ENCODE measurements around the gene TBC1D1. TPM values are rescaled to one million over a fixed set of nuclear protein-coding genes. Genes with fewer than 3 reads are reported as not detected.

TBC1D1 gene
- total and polyA plus RNA-seq, 2 donors (not counting 3 experiments of a cell fraction or from before 2014, with no cell fraction given), result 63.5 to 116 TPM

GRCh38 chr4:37995299-37995821 is 104.5 kb downstream of the TBC1D1 start:
- Histone ChIP-seq H3K4me3 (replicated peaks in 1 of 3; ENCODE audit: insufficient read depth in 1 of 3, low read depth in 1 of 3, low read length in 3 of 3) (no peak overlapping the region), H3K79me2 (ENCODE audit: control insufficient read depth, insufficient read depth, low read length) (peaks cover 6% of the 10 kb centered on the region), H3K36me3 (ENCODE audit: control insufficient read depth in 2 of 2, extremely low read depth in 1 of 2, insufficient read depth in 2 of 2, low read length in 2 of 2) (no peaks in the 10 kb centered on the region), H3K4me1 (ENCODE audit: control insufficient read depth, extremely low read depth, insufficient read depth, low read length) (no peaks in the 10 kb centered on the region), H2AFZ (ENCODE audit: low read depth, low read length) (no peak overlapping the region), H3K9me3 (replicated peaks; ENCODE audit: control insufficient read depth, insufficient read depth, low read length) (no peaks in the 10 kb centered on the region), H3K4me2 (ENCODE audit: insufficient read depth, low read length) (no peak overlapping the region), H3K9me1 (replicated peaks; ENCODE audit: control insufficient read depth, extremely low read depth, insufficient read depth, low read length) (no peaks in the 10 kb centered on the region), H4K20me1 (replicated peaks; ENCODE audit: control insufficient read depth, extremely low read depth, insufficient read depth, low read length) (no peaks in the 10 kb centered on the region), H3K9ac (replicated peaks; ENCODE audit: extremely low read depth, insufficient read depth, low read length) (no peak overlapping the region), H3K27me3 (ENCODE audit: control insufficient read depth in 2 of 2, insufficient read depth in 2 of 2, low read length in 2 of 2) (no peaks in the 10 kb centered on the region), H3K27ac (ENCODE audit: insufficient read depth, low read depth, low read length) (no peak overlapping the region)
- dilution Hi-C loops (cut with MboI; ENCODE audit: extremely low pct_ligation_motif_present, low sequenced_read_pairs), result no loop called here
- no TSS peak for BruUV-seq (replicated peaks)
- ChIA-PET POLR2A (interaction anchor here (0.5 kb wide), 1 partner anchor 57 kb away, joined by 4 read pairs; no protein-coding TSS in a partner anchor), CTCF (no interaction called here)
- intact Hi-C loops (cut with micrococcal nuclease), result no loop called here
- TF ChIP-seq, protein P1, sequence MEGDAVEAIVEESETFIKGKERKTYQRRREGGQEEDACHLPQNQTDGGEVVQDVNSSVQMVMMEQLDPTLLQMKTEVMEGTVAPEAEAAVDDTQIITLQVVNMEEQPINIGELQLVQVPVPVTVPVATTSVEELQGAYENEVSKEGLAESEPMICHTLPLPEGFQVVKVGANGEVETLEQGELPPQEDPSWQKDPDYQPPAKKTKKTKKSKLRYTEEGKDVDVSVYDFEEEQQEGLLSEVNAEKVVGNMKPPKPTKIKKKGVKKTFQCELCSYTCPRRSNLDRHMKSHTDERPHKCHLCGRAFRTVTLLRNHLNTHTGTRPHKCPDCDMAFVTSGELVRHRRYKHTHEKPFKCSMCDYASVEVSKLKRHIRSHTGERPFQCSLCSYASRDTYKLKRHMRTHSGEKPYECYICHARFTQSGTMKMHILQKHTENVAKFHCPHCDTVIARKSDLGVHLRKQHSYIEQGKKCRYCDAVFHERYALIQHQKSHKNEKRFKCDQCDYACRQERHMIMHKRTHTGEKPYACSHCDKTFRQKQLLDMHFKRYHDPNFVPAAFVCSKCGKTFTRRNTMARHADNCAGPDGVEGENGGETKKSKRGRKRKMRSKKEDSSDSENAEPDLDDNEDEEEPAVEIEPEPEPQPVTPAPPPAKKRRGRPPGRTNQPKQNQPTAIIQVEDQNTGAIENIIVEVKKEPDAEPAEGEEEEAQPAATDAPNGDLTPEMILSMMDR (IDR thresholded peaks at IDR 0.05; ENCODE audit: extremely low read depth in 1 of 2, insufficient read depth in 1 of 2, low read depth in 1 of 2, low read length in 2 of 2), result no peak
- TF ChIP-seq JUN (IDR thresholded peaks at IDR 0.05; ENCODE audit: borderline replicate concordance, insufficient read depth, insufficient read length, low read depth), result no peak
- no peak for TF ChIP-seq FOS (IDR thresholded peaks at IDR 0.05; ENCODE audit: borderline replicate concordance, insufficient read depth, low read length)
- TF ChIP-seq GATA2 (IDR thresholded peaks at IDR 0.05; ENCODE audit: insufficient read depth, insufficient read length, low read depth, low read length), result no peak
- TF ChIP-seq POLR2AphosphoS5 (IDR thresholded peaks at IDR 0.05; ENCODE audit: insufficient read depth, low read depth, low read length), result no peak
- TF ChIP-seq MAX (IDR thresholded peaks at IDR 0.05; ENCODE audit: insufficient read depth, insufficient read length), result no peak
- TF ChIP-seq POLR2A (IDR thresholded peaks at IDR 0.05; ENCODE audit: low read depth, low read length), result no peak
- DNase-seq (ENCODE audit: low read depth, low spot score) (no peak), FAIRE-seq (no peak)

Measured in endothelial cell of umbilical vein (primary cell).